Activated CD4-positive, CD25-positive, alpha-beta regulatory T cell treated with anti-CD3 and anti-CD28 coated beads, Interleukin-2, amount 50 U/mL, for 16 hours (primary cell): ENCODE measurements around the gene FARS2.

Source experiments
- DNase-seq: peaks from one replicate; pipeline ENCODE4 v3.0.0-alpha.2; 2020; ENCODE audit warnings: low read depth, low spot score

FARS2 gene

GRCh38 chr6:5325173-5325572, 63.9 kb downstream of the FARS2 start:
- no peak for DNase-seq

- DNase-seq, result no peak
These were observed 64.8 kb downstream of the FARS2 start for GRCh38 chr6:5326022-5326641.

- DNase-seq, result no peak
These were observed 67.5 kb downstream of the FARS2 start for GRCh38 chr6:5328800-5329199.

GRCh38 chr6:5331845-5332442, 70.6 kb downstream of the FARS2 start:
- DNase-seq, result no peak

- DNase-seq, result no peak
These were observed 72.3 kb downstream of the FARS2 start for GRCh38 chr6:5333658-5334057.

GRCh38 chr6:5334341-5334740, 73.0 kb downstream of the FARS2 start:
- DNase-seq, result no peak

GRCh38 chr6:5335020-5335419, 73.7 kb downstream of the FARS2 start:
- no peak for DNase-seq

GRCh38 chr6:5337573-5337972, 76.3 kb downstream of the FARS2 start:
- no peak for DNase-seq

GRCh38 chr6:5338177-5338960, 77.1 kb downstream of the FARS2 start:
- DNase-seq, result no peak

- DNase-seq, result no peak
These were observed 78.5 kb downstream of the FARS2 start for GRCh38 chr6:5339786-5340185.

GRCh38 chr6:5341845-5342244, 80.5 kb downstream of the FARS2 start:
- no peak for DNase-seq

GRCh38 chr6:5343998-5344397, 82.7 kb downstream of the FARS2 start:
- DNase-seq, result no peak

GRCh38 chr6:5345324-5345723, 84.0 kb downstream of the FARS2 start:
- no peak for DNase-seq

GRCh38 chr6:5351552-5352210, 90.4 kb downstream of the FARS2 start:
- DNase-seq, result no peak

GRCh38 chr6:5353971-5354370, 92.7 kb downstream of the FARS2 start:
- DNase-seq, result no peak

GRCh38 chr6:5357486-5357885, 96.2 kb downstream of the FARS2 start:
- no peak for DNase-seq

- DNase-seq, result no peak
These were observed 98.1 kb downstream of the FARS2 start for GRCh38 chr6:5359417-5359816.

- DNase-seq, result no peak
These were observed 100.1 kb downstream of the FARS2 start for GRCh38 chr6:5361396-5361795.

- DNase-seq, result no peak
These were observed 104.3 kb downstream of the FARS2 start for GRCh38 chr6:5365436-5366195.

- DNase-seq, result no peak
These were observed 105.6 kb downstream of the FARS2 start for GRCh38 chr6:5366941-5367340.

GRCh38 chr6:5367510-5367909, 106.2 kb downstream of the FARS2 start:
- no peak for DNase-seq

GRCh38 chr6:5373430-5373829, 112.1 kb downstream of the FARS2 start:
- no peak for DNase-seq
